OCI-LY3 (cell line): Measurements from ENCODE around the gene IQCH.
"Not testable (repeated sequence)": the region's sequence is repeated elsewhere in the genome, so short reads cannot be mapped to it uniquely, and the experiment has no call there.

Experiments
- CTCF ChIP-seq: fragments of 200-600, 300-600 bp; sonication (generic); IDR thresholded peaks from 2 replicates; pipeline ENCODE4 v1.5.1; 2014; ENCODE audit warnings: antibody characterized with exemption, low read length, low read depth
- EZH2phosphoT487 ChIP-seq: fragments of 200-600 bp; shearing (Covaris generic); IDR thresholded peaks from 2 replicates; pipeline ENCODE4 v1.6.1; 2018; ENCODE audit warnings: antibody characterized with exemption, mixed run types, low read depth

- not testable (repeated sequence) for TF ChIP-seq CTCF, EZH2phosphoT487
Observed at GRCh38 chr15:67285625-67286024, 31.0 kb downstream of the IQCH start.
